ENCODE results near the gene NUDT8.

Gene NUDT8

GRCh38 chr11:67673902-67674301, 44.2 kb upstream of the NUDT8 start:
- no peaks in the 10 kb centered on the region for H3K9me2 ChIP-seq (ENCODE audit: low read depth, low read length)
- H3K79me2 ChIP-seq (ENCODE audit: insufficient read depth, low read length) = no peaks in the 10 kb centered on the region
- no peak for TF ChIP-seq CTCF (IDR thresholded peaks at IDR 0.05; ENCODE audit: low read length)
- TF ChIP-seq EZH2 (IDR thresholded peaks at IDR 0.05; ENCODE audit: borderline replicate concordance, low read length) = no peak
- H3K9ac ChIP-seq (ENCODE audit: low read length) = no peak overlapping the region
- H4K20me1 ChIP-seq (ENCODE audit: insufficient read depth, low read length) = no peaks in the 10 kb centered on the region
- H3K4me2 ChIP-seq (ENCODE audit: low read length) = no peak overlapping the region
- H2AFZ ChIP-seq (ENCODE audit: low read length) = no peak overlapping the region
- peaks cover 6% of the 10 kb centered on the region for H3K9me3 ChIP-seq (ENCODE audit: low read length)
- H3K4me1 ChIP-seq (ENCODE audit: insufficient read depth, low read length, severe bottlenecking) = no peaks in the 10 kb centered on the region
- H3K36me3 ChIP-seq (ENCODE audit: insufficient read depth, low read length) = peaks cover 4% of the 10 kb centered on the region; the same call in 1 of the 2 replicates
- H3K27me3 ChIP-seq (ENCODE audit: insufficient read depth, low read length) = peaks cover 17% of the 10 kb centered on the region; the same call in 1 of the 2 replicates
- H3F3A ChIP-seq (ENCODE audit: insufficient read depth, low read length) = no peaks in the 10 kb centered on the region
- H3K4me3 ChIP-seq (ENCODE audit: low read depth, low read length, poor library complexity, severe bottlenecking) = no peak overlapping the region
- H3K27ac ChIP-seq (ENCODE audit: low read depth, low read length, poor library complexity, severe bottlenecking) = no peak overlapping the region

- H3K79me2 ChIP-seq (ENCODE audit: insufficient read depth, low read length) = no peaks in the 10 kb centered on the region
- no peak overlapping the region for H2AFZ ChIP-seq (ENCODE audit: low read length)
- H3K9me2 ChIP-seq (ENCODE audit: low read depth, low read length) = no peaks in the 10 kb centered on the region
- no peak overlapping the region for H3K9ac ChIP-seq (ENCODE audit: low read length)
- H4K20me1 ChIP-seq (ENCODE audit: insufficient read depth, low read length) = no peaks in the 10 kb centered on the region
- peaks cover 4% of the 10 kb centered on the region; the same call in 1 of the 2 replicates for H3K36me3 ChIP-seq (ENCODE audit: insufficient read depth, low read length)
- H3K4me3 ChIP-seq (ENCODE audit: low read depth, low read length, poor library complexity, severe bottlenecking) = no peak overlapping the region
- H3K4me2 ChIP-seq (ENCODE audit: low read length) = no peak overlapping the region
- H3K9me3 ChIP-seq (ENCODE audit: low read length) = peaks cover 6% of the 10 kb centered on the region
- H3F3A ChIP-seq (ENCODE audit: insufficient read depth, low read length) = no peaks in the 10 kb centered on the region
- no peak overlapping the region for H3K27ac ChIP-seq (ENCODE audit: low read depth, low read length, poor library complexity, severe bottlenecking)
- no peaks in the 10 kb centered on the region for H3K4me1 ChIP-seq (ENCODE audit: insufficient read depth, low read length, severe bottlenecking)
- H3K27me3 ChIP-seq (ENCODE audit: insufficient read depth, low read length) = peaks cover 22% of the 10 kb centered on the region; the same call in 1 of the 2 replicates
- TF ChIP-seq EZH2 (IDR thresholded peaks at IDR 0.05; ENCODE audit: borderline replicate concordance, low read length) = no peak
- no peak for TF ChIP-seq CTCF (IDR thresholded peaks at IDR 0.05; ENCODE audit: low read length)
These were observed 43.6 kb upstream of the NUDT8 start for GRCh38 chr11:67673358-67673757.

- Histone ChIP-seq H3F3A (ENCODE audit: insufficient read depth, low read length) (no peaks in the 10 kb centered on the region), H3K27me3 (ENCODE audit: insufficient read depth, low read length) (peaks cover 22% of the 10 kb centered on the region; the same call in 1 of the 2 replicates), H3K9ac (ENCODE audit: low read length) (no peak overlapping the region), H3K27ac (ENCODE audit: low read depth, low read length, poor library complexity, severe bottlenecking) (no peak overlapping the region), H3K79me2 (ENCODE audit: insufficient read depth, low read length) (no peaks in the 10 kb centered on the region), H3K9me2 (ENCODE audit: low read depth, low read length) (no peaks in the 10 kb centered on the region), H3K4me3 (ENCODE audit: low read depth, low read length, poor library complexity, severe bottlenecking) (no peak overlapping the region), H3K9me3 (ENCODE audit: low read length) (peaks cover 6% of the 10 kb centered on the region), H2AFZ (ENCODE audit: low read length) (no peak overlapping the region), H3K4me2 (ENCODE audit: low read length) (no peak overlapping the region), H3K36me3 (ENCODE audit: insufficient read depth, low read length) (peaks cover 4% of the 10 kb centered on the region; the same call in 1 of the 2 replicates), H3K4me1 (ENCODE audit: insufficient read depth, low read length, severe bottlenecking) (peaks cover 14% of the 10 kb centered on the region), H4K20me1 (ENCODE audit: insufficient read depth, low read length) (no peaks in the 10 kb centered on the region)
- TF ChIP-seq CTCF (IDR thresholded peaks at IDR 0.05; ENCODE audit: low read length) (no peak), EZH2 (IDR thresholded peaks at IDR 0.05; ENCODE audit: borderline replicate concordance, low read length) (no peak)
These were observed 41.4 kb upstream of the NUDT8 start for GRCh38 chr11:67671211-67671520.
